ENCODE results near the gene DPPA5.

Gene DPPA5

GRCh38 chr6:73377225-73377624 lies 23.1 kb upstream of the DPPA5 start:
- H3K36me3 ChIP-seq (replicated peaks), result no peaks in the 10 kb centered on the region
- no peak overlapping the region for H3K27ac ChIP-seq
- TF ChIP-seq, protein P1, sequence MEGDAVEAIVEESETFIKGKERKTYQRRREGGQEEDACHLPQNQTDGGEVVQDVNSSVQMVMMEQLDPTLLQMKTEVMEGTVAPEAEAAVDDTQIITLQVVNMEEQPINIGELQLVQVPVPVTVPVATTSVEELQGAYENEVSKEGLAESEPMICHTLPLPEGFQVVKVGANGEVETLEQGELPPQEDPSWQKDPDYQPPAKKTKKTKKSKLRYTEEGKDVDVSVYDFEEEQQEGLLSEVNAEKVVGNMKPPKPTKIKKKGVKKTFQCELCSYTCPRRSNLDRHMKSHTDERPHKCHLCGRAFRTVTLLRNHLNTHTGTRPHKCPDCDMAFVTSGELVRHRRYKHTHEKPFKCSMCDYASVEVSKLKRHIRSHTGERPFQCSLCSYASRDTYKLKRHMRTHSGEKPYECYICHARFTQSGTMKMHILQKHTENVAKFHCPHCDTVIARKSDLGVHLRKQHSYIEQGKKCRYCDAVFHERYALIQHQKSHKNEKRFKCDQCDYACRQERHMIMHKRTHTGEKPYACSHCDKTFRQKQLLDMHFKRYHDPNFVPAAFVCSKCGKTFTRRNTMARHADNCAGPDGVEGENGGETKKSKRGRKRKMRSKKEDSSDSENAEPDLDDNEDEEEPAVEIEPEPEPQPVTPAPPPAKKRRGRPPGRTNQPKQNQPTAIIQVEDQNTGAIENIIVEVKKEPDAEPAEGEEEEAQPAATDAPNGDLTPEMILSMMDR (IDR thresholded peaks at IDR 0.05; ENCODE audit: low read depth, low read length, missing control alignments), result no peak
- in situ Hi-C loops (cut with HindIII; ENCODE audit: low pct_ligation_motif_present, low sequenced_read_pairs), result no loop called here
- no peak overlapping the region for H3K4me3 ChIP-seq (ENCODE audit: low read depth, low read length)
- H3K27me3 ChIP-seq (replicated peaks), result no peaks in the 10 kb centered on the region
- no peak for DNase-seq

- DNase-seq, result no peak
- in situ Hi-C loops (cut with HindIII; ENCODE audit: low pct_ligation_motif_present, low sequenced_read_pairs), result no loop called here
- Histone ChIP-seq H3K27ac (no peak overlapping the region), H3K4me3 (ENCODE audit: low read depth, low read length) (no peak overlapping the region), H3K27me3 (replicated peaks) (no peaks in the 10 kb centered on the region), H3K36me3 (replicated peaks) (no peaks in the 10 kb centered on the region)
- TF ChIP-seq, protein P1 (IDR thresholded peaks at IDR 0.05; ENCODE audit: low read depth, low read length, missing control alignments), result no peak
Measured at GRCh38 chr6:73375216-73375615, 21.1 kb upstream of the DPPA5 start.

- no peaks in the 10 kb centered on the region for H3K36me3 ChIP-seq (replicated peaks)
- H3K27me3 ChIP-seq (replicated peaks), result no peaks in the 10 kb centered on the region
- no peak overlapping the region for H3K4me3 ChIP-seq (ENCODE audit: low read depth, low read length)
- in situ Hi-C loops (cut with HindIII; ENCODE audit: low pct_ligation_motif_present, low sequenced_read_pairs), result no loop called here
- DNase-seq, result no peak
- no peak overlapping the region for H3K27ac ChIP-seq
- TF ChIP-seq, protein P1 (IDR thresholded peaks at IDR 0.05; ENCODE audit: low read depth, low read length, missing control alignments), result no peak
Measured at GRCh38 chr6:73372516-73372915, 18.4 kb upstream of the DPPA5 start.

DNA sequence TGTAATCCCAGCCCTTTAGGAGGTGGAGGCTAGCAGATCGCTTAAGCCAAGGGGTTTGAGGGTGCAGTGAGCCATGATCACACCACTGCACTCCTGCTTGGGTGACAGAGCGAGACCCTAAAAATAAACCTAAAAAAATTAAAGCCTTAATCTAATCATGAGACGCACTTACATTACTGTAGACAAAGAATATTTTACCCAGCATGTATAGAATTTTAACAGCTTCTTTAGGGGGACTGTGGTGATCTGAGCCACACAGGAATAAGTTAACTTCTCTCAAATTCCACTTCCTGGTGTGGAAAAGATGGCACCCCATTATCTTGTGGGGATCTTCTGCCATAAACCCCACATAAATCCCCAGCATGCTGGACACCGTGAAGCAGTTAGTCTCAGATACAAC lies 17.9 kb upstream of the DPPA5 start:
- Histone ChIP-seq H3K27me3 (replicated peaks) (no peaks in the 10 kb centered on the region), H3K4me3 (ENCODE audit: low read depth, low read length) (no peak overlapping the region), H3K36me3 (replicated peaks) (no peaks in the 10 kb centered on the region), H3K27ac (no peak overlapping the region)
- in situ Hi-C loops (cut with HindIII; ENCODE audit: low pct_ligation_motif_present, low sequenced_read_pairs), result no loop called here
- DNase-seq, result no peak
- TF ChIP-seq, protein P1 (IDR thresholded peaks at IDR 0.05; ENCODE audit: low read depth, low read length, missing control alignments), result no peak

DNA sequence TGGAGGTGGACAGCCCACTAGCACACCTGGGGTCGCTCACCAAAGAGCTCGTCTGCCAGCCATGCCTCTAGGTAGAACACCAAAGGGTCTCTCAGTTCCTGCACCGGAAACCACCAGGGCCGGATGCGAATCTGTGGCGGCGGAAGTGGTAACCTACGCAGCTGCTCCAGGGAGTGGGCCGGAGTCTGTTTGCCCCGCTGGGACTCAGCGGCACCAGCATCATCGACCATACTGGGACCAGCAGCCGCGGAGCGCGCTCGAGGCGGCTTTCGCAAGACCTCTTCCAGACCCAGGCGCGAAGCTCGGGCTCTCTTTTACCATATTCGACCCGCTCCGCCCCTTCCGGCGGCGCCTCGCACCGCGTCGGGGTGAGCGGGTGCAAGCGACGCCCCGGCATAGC lies 15.5 kb upstream of the DPPA5 start, which contains the start of gene OOEP:
OOEP (minus strand) TSS at position 335 of the 400 bp plus-strand sequence; CDS start at position 230, 105 bp downstream.
- TF ChIP-seq, protein P1 (IDR thresholded peaks at IDR 0.05; ENCODE audit: low read depth, low read length, missing control alignments), result no peak
- Histone ChIP-seq H3K27me3 (replicated peaks) (no peaks in the 10 kb centered on the region), H3K27ac (no peak within 1 kb of the TSS), H3K4me3 (ENCODE audit: low read depth, low read length) (no peak within 1 kb of the TSS), H3K36me3 (replicated peaks) (no peaks in the 10 kb centered on the region)
- no peak for DNase-seq
- in situ Hi-C loops (cut with HindIII; ENCODE audit: low pct_ligation_motif_present, low sequenced_read_pairs), result no loop called here

GRCh38 chr6:73369157-73369556 lies 15.1 kb upstream of the DPPA5 start:
- Histone ChIP-seq H3K27ac (no peak overlapping the region), H3K36me3 (replicated peaks) (no peaks in the 10 kb centered on the region), H3K27me3 (replicated peaks) (no peaks in the 10 kb centered on the region), H3K4me3 (ENCODE audit: low read depth, low read length) (no peak overlapping the region)
- in situ Hi-C loops (cut with HindIII; ENCODE audit: low pct_ligation_motif_present, low sequenced_read_pairs), result no loop called here
- TF ChIP-seq, protein P1 (IDR thresholded peaks at IDR 0.05; ENCODE audit: low read depth, low read length, missing control alignments), result no peak
- DNase-seq, result no peak
